Brain microvascular endothelial cell (primary cell): ENCODE data around the gene CCDC9B.

ENCODE experiments used
- DNase-seq: peaks from one replicate; pipeline ENCODE4 v3.0.0-alpha.2; 2020
- H3K27ac ChIP-seq: fragments of 250-450 bp; sonication (Bioruptor Pico); 2 replicates; pipeline ENCODE4 v1.5.1; 2020; ENCODE audit warnings: mild to moderate bottlenecking, moderate library complexity
- H3K27me3 ChIP-seq: fragments of 250-450 bp; sonication (Bioruptor Pico); replicated peaks from 2 replicates; pipeline ENCODE4 v1.5.1; 2020; ENCODE audit warnings: mild to moderate bottlenecking
- H3K36me3 ChIP-seq: fragments of 250-450 bp; sonication (Bioruptor Pico); replicated peaks from 2 replicates; pipeline ENCODE4 v1.5.1; 2020; ENCODE audit warnings: mild to moderate bottlenecking
- H3K4me3 ChIP-seq: 2 replicates; pipeline ENCODE4 v1.5.1; 2011; ENCODE audit warnings: low read depth, mild to moderate bottlenecking, control low read depth, low read length, moderate library complexity
- in situ Hi-C: cut with HindIII; loops from 2 replicates; pipeline ENCODE4 v1.10.0; 2017; ENCODE audit warnings: low sequenced_read_pairs, low pct_ligation_motif_present
- TF ChIP-seq, protein P1 (sequence below): IDR thresholded peaks from 2 replicates; pipeline ENCODE4 v1.5.1; 2011; ENCODE audit warnings: low read depth, mild to moderate bottlenecking, moderate library complexity, low read length, control low read depth, inconsistent platforms; ENCODE audit errors: missing control alignments

CCDC9B gene

DNA sequence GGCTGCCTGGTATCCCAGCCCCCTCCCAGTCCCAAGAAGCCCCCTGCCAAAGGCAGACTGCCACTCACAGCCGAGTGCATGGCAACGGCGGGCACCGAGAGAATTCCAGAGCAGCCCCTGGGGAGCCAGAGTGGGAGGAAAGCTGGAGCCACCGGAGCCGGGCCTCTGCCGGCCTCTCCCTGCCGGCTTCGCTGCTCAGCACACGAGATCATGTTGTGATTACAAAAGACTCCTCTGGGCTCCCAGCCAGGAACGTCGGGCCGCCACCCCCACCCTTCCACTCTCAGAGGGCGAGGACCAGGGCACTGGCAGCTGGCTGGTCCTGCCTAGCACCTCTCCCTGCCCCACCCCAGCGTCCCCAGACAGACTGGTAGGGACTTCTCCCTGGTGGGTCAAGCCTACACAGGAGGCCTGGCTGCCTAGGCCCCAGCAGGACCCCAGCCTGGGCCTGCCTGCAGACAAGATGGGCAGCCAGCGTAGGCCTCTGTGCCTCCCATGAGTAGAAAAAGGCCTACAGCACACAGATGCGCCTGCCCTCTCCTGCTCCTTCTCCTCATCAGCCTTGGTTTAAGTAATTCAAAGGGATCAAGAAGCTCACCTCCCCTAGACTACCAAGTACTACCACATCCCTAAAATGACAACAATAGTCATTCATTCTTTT lies at the start of gene CCDC9B:
CCDC9B (minus strand) TSS at position 200 of the 661 bp plus-strand sequence; CDS start at position 80, 120 bp downstream.
- Histone ChIP-seq H3K27me3 (no peaks in the 10 kb centered on the region), H3K36me3 (peaks cover 17% of the 10 kb centered on the region), H3K27ac (peak within 1 kb of the TSS; percentile 95), H3K4me3 (peak within 1 kb of the TSS; percentile 56)
- DNase-seq = peak; percentile 81
- TF ChIP-seq, protein P1, sequence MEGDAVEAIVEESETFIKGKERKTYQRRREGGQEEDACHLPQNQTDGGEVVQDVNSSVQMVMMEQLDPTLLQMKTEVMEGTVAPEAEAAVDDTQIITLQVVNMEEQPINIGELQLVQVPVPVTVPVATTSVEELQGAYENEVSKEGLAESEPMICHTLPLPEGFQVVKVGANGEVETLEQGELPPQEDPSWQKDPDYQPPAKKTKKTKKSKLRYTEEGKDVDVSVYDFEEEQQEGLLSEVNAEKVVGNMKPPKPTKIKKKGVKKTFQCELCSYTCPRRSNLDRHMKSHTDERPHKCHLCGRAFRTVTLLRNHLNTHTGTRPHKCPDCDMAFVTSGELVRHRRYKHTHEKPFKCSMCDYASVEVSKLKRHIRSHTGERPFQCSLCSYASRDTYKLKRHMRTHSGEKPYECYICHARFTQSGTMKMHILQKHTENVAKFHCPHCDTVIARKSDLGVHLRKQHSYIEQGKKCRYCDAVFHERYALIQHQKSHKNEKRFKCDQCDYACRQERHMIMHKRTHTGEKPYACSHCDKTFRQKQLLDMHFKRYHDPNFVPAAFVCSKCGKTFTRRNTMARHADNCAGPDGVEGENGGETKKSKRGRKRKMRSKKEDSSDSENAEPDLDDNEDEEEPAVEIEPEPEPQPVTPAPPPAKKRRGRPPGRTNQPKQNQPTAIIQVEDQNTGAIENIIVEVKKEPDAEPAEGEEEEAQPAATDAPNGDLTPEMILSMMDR = no peak
- in situ Hi-C loops = no loop called here

DNA sequence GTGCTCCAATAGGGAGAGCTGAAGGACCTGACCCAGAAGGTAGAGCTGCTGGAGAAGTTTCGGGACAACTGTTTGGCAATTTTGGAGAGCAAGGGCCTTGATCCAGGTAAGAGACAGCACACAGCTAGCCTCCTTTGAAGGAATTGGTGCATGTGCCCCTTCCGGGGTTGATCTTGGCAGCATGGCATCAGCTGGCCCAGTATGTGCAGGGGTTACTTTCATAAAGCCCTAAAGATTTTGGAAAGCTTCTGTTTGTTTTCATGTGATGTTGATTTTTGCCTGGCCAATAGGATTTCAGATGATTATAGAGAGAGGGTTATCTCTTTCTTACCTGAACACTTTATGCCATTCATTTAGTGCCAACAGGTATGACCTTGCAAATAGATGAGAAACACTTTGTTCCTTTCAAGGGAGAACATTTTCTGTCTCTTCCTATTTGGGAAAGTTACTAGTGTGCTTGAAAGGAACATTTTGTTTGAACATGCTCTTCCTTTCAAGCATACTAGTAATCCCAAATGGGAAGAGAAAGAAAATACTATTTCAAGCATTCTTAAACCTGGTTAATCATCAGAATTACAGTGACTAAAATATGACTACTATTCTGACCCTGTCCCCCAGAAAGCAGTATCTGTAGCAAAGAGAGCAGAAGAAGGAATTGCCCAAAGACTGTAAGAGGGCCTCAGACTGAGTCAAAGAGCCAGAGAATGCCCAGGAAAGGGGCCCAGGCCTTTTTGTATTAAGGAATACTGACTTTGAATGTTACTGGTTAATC lies 49.3 kb upstream of the CCDC9B start:
- no peak overlapping the region for H3K4me3 ChIP-seq
- peaks cover 54% of the 10 kb centered on the region for H3K36me3 ChIP-seq
- in situ Hi-C loops = no loop called here
- H3K27me3 ChIP-seq = no peaks in the 10 kb centered on the region
- H3K27ac ChIP-seq = no peak overlapping the region
- no peak for DNase-seq
- TF ChIP-seq, protein P1 = no peak

DNA sequence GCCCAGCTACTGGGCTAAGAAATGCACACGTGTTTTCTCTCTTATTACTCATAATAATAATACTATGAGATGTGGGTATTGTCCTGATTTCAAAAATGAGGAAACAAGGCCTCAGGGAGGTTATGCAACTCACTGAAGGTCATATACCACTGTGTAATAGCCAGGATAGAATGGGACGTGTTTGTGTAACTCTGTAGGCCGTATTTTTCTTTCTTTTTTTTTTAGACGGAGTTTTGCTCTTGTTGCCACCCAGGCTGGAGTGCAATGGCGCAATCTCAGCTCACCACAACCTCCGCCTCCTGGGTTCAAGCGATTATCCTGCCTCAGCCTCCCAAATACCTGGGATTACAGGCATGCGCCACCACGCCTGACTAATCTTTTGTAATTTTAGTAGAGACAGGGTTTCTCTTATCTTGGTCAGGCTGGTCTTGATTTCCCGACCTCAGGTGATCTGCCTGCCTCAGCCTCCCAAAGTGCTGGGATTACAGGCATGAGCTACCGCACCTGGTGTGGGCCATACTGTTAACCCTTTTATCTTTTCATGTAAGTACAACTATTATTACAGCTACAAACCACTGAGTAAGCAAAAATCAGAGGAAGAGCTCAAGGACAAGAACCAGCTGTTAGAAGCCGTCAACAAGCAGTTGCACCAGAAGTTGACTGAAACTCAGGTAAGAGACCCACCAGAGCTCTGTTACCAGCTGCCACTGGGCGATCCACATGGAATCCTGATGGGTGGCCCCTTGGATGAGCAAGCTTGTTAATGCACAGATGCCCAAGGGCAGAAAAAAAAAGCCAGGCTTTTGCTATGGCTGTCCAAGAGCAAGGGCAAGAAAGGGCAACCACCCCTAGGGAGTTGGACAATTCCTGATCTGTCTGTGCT lies 48.4 kb upstream of the CCDC9B start:
- Histone ChIP-seq H3K4me3 (no peak overlapping the region), H3K36me3 (peaks cover 53% of the 10 kb centered on the region), H3K27me3 (no peaks in the 10 kb centered on the region), H3K27ac (no peak overlapping the region)
- DNase-seq = no peak
- in situ Hi-C loops = no loop called here
- TF ChIP-seq, protein P1 = no peak

DNA sequence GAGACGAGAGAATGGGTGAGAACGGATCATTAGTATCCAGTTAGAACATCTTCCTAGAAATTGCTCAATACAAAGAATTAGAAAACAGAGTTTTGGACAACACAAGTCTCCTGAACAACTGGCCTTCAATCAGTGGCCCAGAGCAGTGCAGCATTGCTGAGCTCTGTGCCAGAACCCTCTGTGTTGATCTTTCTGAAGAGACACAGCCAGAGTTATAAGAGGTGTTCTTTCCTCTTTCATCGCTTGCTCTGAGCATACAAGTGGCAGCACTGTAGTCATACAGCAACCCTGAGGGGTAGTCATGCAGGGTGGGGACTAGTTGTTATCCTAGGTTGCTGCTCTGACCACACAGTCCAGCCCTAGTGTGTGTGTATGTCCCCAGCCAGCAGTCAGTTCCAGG lies 45.7 kb upstream of the CCDC9B start:
- Histone ChIP-seq H3K27ac (no peak overlapping the region), H3K27me3 (no peaks in the 10 kb centered on the region), H3K36me3 (peaks cover 30% of the 10 kb centered on the region), H3K4me3 (no peak overlapping the region)
- TF ChIP-seq, protein P1 = no peak
- DNase-seq = no peak
- in situ Hi-C loops = no loop called here

DNA sequence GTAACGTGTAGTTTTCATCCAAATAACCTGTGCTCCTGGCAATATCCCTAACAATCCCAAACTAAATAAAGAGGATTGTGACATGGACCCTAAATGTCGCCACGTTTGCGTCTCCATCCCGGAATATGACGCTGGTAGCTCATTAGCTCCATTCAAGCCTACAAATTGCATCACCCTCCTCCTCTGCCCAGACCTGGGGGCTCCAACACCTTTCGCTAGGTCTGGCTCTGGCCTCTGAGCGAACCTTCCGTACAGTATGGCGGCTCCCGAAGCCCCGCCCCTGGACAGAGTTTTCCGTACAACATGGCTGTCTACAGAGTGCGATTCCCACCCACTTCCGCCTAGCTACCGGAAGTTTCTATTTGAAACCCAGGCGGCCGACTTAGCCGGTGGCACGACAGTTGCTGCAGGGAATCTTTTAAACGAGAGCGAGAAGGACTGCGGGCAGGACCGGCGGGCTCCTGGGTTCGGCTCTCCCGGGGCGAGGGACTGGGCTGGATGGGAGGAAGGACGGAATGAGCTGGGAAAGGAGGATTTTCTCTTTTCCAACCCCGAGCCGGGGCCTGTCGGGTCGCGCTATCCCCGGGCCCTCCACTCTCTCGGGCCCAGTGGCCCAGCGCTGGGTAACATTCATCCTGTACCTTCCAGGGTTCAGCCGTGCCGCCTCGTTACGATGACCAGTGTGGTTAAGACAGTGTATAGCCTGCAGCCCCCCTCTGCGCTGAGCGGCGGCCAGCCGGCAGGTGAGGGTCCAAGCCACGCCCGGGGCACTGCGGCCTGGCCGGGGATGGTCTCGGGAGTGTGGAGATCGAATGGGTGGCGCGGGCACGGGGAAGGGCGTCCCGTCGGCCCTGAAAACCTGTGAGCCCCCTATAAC lies 42.1 kb upstream of the CCDC9B start, which contains the start of gene KNSTRN:
KNSTRN (plus strand) TSS at position 142 of the 877 bp plus-strand sequence; CDS start at position 257, 115 bp downstream.
- Histone ChIP-seq H3K36me3 (peaks cover 13% of the 10 kb centered on the region), H3K27ac (peak within 1 kb of the TSS; percentile 39), H3K27me3 (no peaks in the 10 kb centered on the region), H3K4me3 (peak within 1 kb of the TSS; percentile 91)
- TF ChIP-seq, protein P1 = no peak
- DNase-seq = peak; percentile 93
- in situ Hi-C loops = no loop called here
